Measurements from ENCODE around the gene HEPHL1. TPM values are rescaled to one million over a fixed set of nuclear protein-coding genes. Genes with fewer than 3 reads are reported as not detected.

Gene HEPHL1
- total and polyA plus RNA-seq, 2 experiments from 2014 or later = 0.07 to 0.21 TPM

GRCh38 chr11:94084164-94084563 is 63.0 kb downstream of the HEPHL1 start (continued):
- TF ChIP-seq ZNF462 (CRISPR knock-in tag; IDR thresholded peaks at IDR 0.05) = no peak
- TF ChIP-seq ZNF114 (CRISPR knock-in tag; IDR thresholded peaks at IDR 0.05) = no peak
- TF ChIP-seq EZH2 (IDR thresholded peaks at IDR 0.05; ENCODE audit: low read depth, unreplicated experiment) = no peak
- TF ChIP-seq CTCF (conservative IDR thresholded peaks at IDR 0.05; ENCODE audit: low read depth in 2 of 2) = no peak
- TF ChIP-seq JUNB (IDR thresholded peaks at IDR 0.05; ENCODE audit: unreplicated experiment) = no peak
- TF ChIP-seq EZH2phosphoT487 (IDR thresholded peaks at IDR 0.05; ENCODE audit: unreplicated experiment) = no peak
- TF ChIP-seq ETS1 (IDR thresholded peaks at IDR 0.05) = no peak
